CD14-positive monocyte (primary cell): ENCODE data around the gene CABCOCO1. TPM values are rescaled to one million over a fixed set of nuclear protein-coding genes. Genes with fewer than 3 reads are reported as not detected.

Experiments used
- DNase-seq, 3 donors: peaks; one replicate each; pipeline ENCODE4 v3.0.0-alpha.2; 2011 to 2022
- H2AFZ ChIP-seq: 2 replicates; pipeline ENCODE4 v1.6.0; 2012; ENCODE audit warnings: mild to moderate bottlenecking, low read depth, low read length, inconsistent platforms; ENCODE audit not compliant: insufficient read depth, poor library complexity, severe bottlenecking
- H3K27ac ChIP-seq, 2 donors: 1 replicate in 1 of 2; 2 replicates in 1 of 2; pipeline ENCODE4 v1.5.1; 2012 to 2013; ENCODE audit warnings: low read length in 2 of 2, control low read depth in 1 of 2, inconsistent platforms in 1 of 2, low read depth in 1 of 2, mild to moderate bottlenecking in 1 of 2
- H3K27me3 ChIP-seq, 2 donors: one replicate each; pipeline versions ENCODE4 v1.6.0 to v1.6.1; 2011 to 2013; ENCODE audit warnings: low read length in 2 of 2; ENCODE audit not compliant: control insufficient read depth in 2 of 2, insufficient read depth in 2 of 2
- H3K36me3 ChIP-seq, 2 donors: replicated peaks in 1 of 2; 1 replicate in 1 of 2; 2 replicates in 1 of 2; pipeline versions ENCODE4 v1.5.1 to v1.6.1; 2012 to 2013; ENCODE audit warnings: low read length in 2 of 2, control low read depth in 1 of 2, inconsistent platforms in 1 of 2, mild to moderate bottlenecking in 1 of 2; ENCODE audit not compliant: insufficient read depth in 2 of 2, control insufficient read depth in 1 of 2
- H3K4me1 ChIP-seq, 2 donors: 1 replicate in 1 of 2; 2 replicates in 1 of 2; pipeline versions ENCODE4 v1.5.1 to v1.6.1; 2012 to 2013; ENCODE audit warnings: low read length in 2 of 2, control low read depth in 1 of 2, inconsistent platforms in 1 of 2, mild to moderate bottlenecking in 1 of 2, moderate library complexity in 1 of 2; ENCODE audit not compliant: insufficient read depth in 2 of 2, control insufficient read depth in 1 of 2
- H3K4me2 ChIP-seq: replicated peaks from 2 replicates; pipeline ENCODE3; 2012; ENCODE audit warnings: low read length, moderate library complexity, mild to moderate bottlenecking; ENCODE audit not compliant: poor library complexity, severe bottlenecking; ENCODE audit errors: extremely low read depth
- H3K4me3 ChIP-seq, 3 experiments: fragments of 200-600 bp in 1 of 3; sonication (generic) in 1 of 3; replicated peaks in 1 of 3; 1 replicate in 2 of 3; 2 replicates in 1 of 3; pipeline ENCODE4 v1.5.1; 2011 to 2013; ENCODE audit warnings: low read length in 3 of 3, mild to moderate bottlenecking in 3 of 3, control low read depth in 2 of 3, low read depth in 2 of 3, inconsistent platforms in 1 of 3, moderate library complexity in 1 of 3
- H3K79me2 ChIP-seq: 2 replicates; pipeline ENCODE4 v1.6.0; 2012; ENCODE audit warnings: mild to moderate bottlenecking, control low read depth, inconsistent platforms, low read length, moderate library complexity; ENCODE audit not compliant: insufficient read depth
- H3K9ac ChIP-seq: 2 replicates; pipeline ENCODE4 v1.6.0; 2017; ENCODE audit warnings: low read length, mild to moderate bottlenecking; ENCODE audit not compliant: insufficient read depth, poor library complexity, severe bottlenecking
- H3K9me3 ChIP-seq, 2 donors: replicated peaks in 1 of 2; 1 replicate in 1 of 2; 2 replicates in 1 of 2; pipeline versions ENCODE4 v1.5.1 to v1.6.1; 2012 to 2013; ENCODE audit warnings: low read length in 2 of 2, control low read depth in 1 of 2; ENCODE audit not compliant: control insufficient read depth in 1 of 2, insufficient read depth in 1 of 2
- H4K20me1 ChIP-seq: 2 replicates; pipeline ENCODE4 v1.6.0; 2012; ENCODE audit warnings: mild to moderate bottlenecking, low read length, control low read depth, moderate library complexity; ENCODE audit not compliant: insufficient read depth
- H3K27ac Mint-ChIP-seq, 7 donors: one replicate each; pipeline ENCODE4 v1.8.0; 2020; ENCODE audit warnings: mild to moderate bottlenecking in 7 of 7, mixed read lengths in 7 of 7, moderate library complexity in 6 of 7, inconsistent platforms in 2 of 7
- H3K27me3 Mint-ChIP-seq, 3 donors: one replicate each; pipeline ENCODE4 v1.8.0; 2021 to 2022; ENCODE audit warnings: low read depth in 3 of 3, mild to moderate bottlenecking in 3 of 3, mixed read lengths in 3 of 3, moderate library complexity in 3 of 3, inconsistent platforms in 1 of 3
- H3K36me3 Mint-ChIP-seq, 2 donors: one replicate each; pipeline ENCODE4 v1.8.0; 2020; ENCODE audit warnings: mixed read lengths in 2 of 2, inconsistent platforms in 1 of 2, mild to moderate bottlenecking in 1 of 2
- H3K4me1 Mint-ChIP-seq: one replicate; pipeline ENCODE4 v1.8.0; 2020; ENCODE audit warnings: mild to moderate bottlenecking, mixed read lengths
- H3K4me3 Mint-ChIP-seq, 2 donors: one replicate each; pipeline ENCODE4 v1.8.0; 2020; ENCODE audit warnings: mild to moderate bottlenecking in 2 of 2, mixed read lengths in 2 of 2, moderate library complexity in 1 of 2
- H3K9me3 Mint-ChIP-seq, 7 donors: one replicate each; pipeline ENCODE4 v1.8.0; 2020 to 2022; ENCODE audit warnings: mixed read lengths in 7 of 7, mild to moderate bottlenecking in 6 of 7, moderate library complexity in 6 of 7, inconsistent platforms in 2 of 7
- CTCF ChIP-seq: fragments of 200-600 bp; IDR thresholded peaks from one replicate; pipeline ENCODE4 v1.8.0; 2022; ENCODE audit warnings: antibody characterized with exemption, mild to moderate bottlenecking
- WGBS: methylation state at CpG from one replicate; pipeline ENCODE4 v1.1.5; 2013; ENCODE audit warnings: missing lambda C conversion rate; ENCODE audit not compliant: insufficient coverage; 5-methylcytosine and 5-hydroxymethylcytosine counted together
- intact Hi-C, 2 donors: fragments of 100-400 bp; cut with micrococcal nuclease; formaldehyde crosslinking; loops; one replicate each; pipeline versions ENCODE4 v1.15.0 to v1.15.1; 2023
- polyA plus RNA-seq, 3 donors: library from polyadenylated mRNA; depleted of rRNA in 1 of 3; unstranded in 2 of 3; stranded (reverse) in 1 of 3; fragments of 300-500 nt in 2 of 3; fragments of >200 nt in 1 of 3; fragmentation: Illumina TruSeq in 2 of 3; gene quantifications; 1 replicate in 2 of 3; 2 replicates in 1 of 3; pipeline ENCODE4 v1.2.3, GENCODE V29; 2012 to 2021

The CABCOCO1 gene
- polyA plus RNA-seq, 3 donors, result not detected

DNA sequence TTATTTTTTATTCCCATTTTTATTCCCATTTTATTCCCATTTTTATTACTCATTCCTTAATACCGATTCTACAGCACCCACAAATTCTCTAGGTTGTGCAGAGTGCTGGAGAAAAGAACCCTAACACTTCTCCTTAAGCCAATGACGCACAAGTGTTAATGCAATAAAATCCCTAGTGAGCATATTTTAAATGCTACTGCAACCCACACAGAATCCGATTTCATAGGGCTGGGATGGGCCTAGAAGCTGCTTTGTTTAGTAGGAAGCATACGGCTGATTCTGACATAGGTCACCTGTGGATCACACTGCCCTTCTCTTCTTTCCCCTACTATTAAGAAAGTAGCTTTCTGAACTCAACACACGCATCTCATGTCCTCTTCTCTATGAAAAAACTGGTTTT is 45.1 kb upstream of the CABCOCO1 start:
- Mint-ChIP-seq H3K4me1 (no peaks in the 10 kb centered on the region), H3K4me3 (no peak overlapping the region), H3K36me3 (no peaks in the 10 kb centered on the region), H3K9me3 (peaks cover 0 to 5% (median 1%) of the 10 kb centered on the region in 7 donors), H3K27me3 (peaks cover 0 to 4% (median 0%) of the 10 kb centered on the region in 3 donors), H3K27ac (no peak overlapping the region)
- H3K9me3 ChIP-seq, result no peaks in the 10 kb centered on the region
- no peaks in the 10 kb centered on the region for H3K27me3 ChIP-seq
- no peak for DNase-seq
- no peak overlapping the region for H3K27ac ChIP-seq
- whole genome bisulfite sequencing, result no CpG with 5 or more reads among the region's 5 CpGs
- H4K20me1 ChIP-seq, result no peaks in the 10 kb centered on the region
- H3K4me2 ChIP-seq, result no peak overlapping the region
- no peaks in the 10 kb centered on the region for H3K4me1 ChIP-seq
- no peaks in the 10 kb centered on the region for H3K36me3 ChIP-seq
- no peak overlapping the region for H3K4me3 ChIP-seq
- no peak overlapping the region for H3K9ac ChIP-seq
- H2AFZ ChIP-seq, result no peak overlapping the region
- TF ChIP-seq CTCF, result no peak
- H3K79me2 ChIP-seq, result no peaks in the 10 kb centered on the region
- intact Hi-C loops, result no loop called here

DNA sequence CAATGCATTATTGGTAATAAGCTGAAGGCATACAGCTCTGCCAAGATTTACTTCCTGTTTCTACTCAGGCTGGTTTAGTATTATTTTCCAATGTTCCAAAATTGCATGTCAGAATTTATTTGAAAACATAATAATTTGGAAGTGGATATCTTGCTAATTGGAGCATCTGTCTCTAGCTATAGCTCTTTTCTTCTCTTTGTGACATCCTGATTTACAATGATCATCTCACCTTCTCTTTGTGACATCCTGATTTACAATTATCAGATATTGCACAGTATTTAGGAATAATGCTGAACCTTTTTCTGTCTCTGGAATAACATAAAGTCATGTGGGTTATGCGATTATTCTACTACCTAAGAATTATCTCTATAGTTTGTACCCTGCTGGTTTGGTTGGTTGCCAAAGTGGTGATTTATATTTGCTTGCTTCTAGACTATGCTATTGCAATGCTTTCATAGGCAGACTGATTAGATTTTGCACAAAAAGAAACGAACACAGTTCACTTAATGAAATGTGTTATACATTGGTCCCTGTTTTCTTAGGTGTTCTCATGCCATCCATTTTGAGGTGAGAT is 44.3 kb upstream of the CABCOCO1 start:
- H3K4me1 Mint-ChIP-seq, result no peaks in the 10 kb centered on the region
- no peak overlapping the region for H3K4me3 ChIP-seq
- H3K27ac Mint-ChIP-seq, result no peak overlapping the region
- H3K9me3 Mint-ChIP-seq, result peaks cover 0 to 5% (median 1%) of the 10 kb centered on the region in 7 donors
- H3K27me3 Mint-ChIP-seq, result peaks cover 0 to 5% (median 0%) of the 10 kb centered on the region in 3 donors
- H2AFZ ChIP-seq, result no peak overlapping the region
- WGBS, result no CpG with 5 or more reads among the region's 2 CpGs
- no peak overlapping the region for H3K27ac ChIP-seq
- no peaks in the 10 kb centered on the region for H3K27me3 ChIP-seq
- H3K79me2 ChIP-seq, result no peaks in the 10 kb centered on the region
- H3K9ac ChIP-seq, result no peak overlapping the region
- no peak for TF ChIP-seq CTCF
- intact Hi-C loops, result no loop called here
- H4K20me1 ChIP-seq, result no peaks in the 10 kb centered on the region
- no peak overlapping the region for H3K4me2 ChIP-seq
- no peaks in the 10 kb centered on the region for H3K4me1 ChIP-seq
- H3K36me3 Mint-ChIP-seq, result no peaks in the 10 kb centered on the region
- no peaks in the 10 kb centered on the region for H3K9me3 ChIP-seq
- no peak overlapping the region for H3K4me3 Mint-ChIP-seq
- DNase-seq, result no peak
- no peaks in the 10 kb centered on the region for H3K36me3 ChIP-seq
